Measurements from ENCODE around the gene LRP1B. TPM values are rescaled to one million over a fixed set of nuclear protein-coding genes. Genes with fewer than 3 reads are reported as not detected.

LRP1B gene
- total RNA-seq, 1 experiment from 2014 or later = 0.52 TPM

DNA sequence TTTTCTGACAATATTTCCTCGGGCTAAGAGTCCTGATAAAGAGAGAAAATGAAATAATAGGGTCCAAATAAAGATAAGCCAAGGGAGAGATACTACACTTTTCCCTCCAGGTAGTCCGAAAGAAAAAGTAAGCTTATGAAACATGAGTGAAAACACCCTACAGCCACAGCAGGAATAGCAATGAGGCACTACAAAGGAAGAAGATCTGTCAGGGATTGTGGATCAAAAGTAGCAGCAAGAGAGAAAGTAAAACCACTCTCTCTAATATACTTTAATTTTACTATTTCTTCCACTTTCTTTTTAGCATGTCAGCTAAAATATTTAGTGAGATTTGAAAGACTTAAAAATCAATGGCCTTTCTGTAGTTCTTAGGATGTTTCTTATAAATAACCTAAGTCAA lies 1601.8 kb downstream of the LRP1B start (continued):
- TF ChIP-seq, protein P1, sequence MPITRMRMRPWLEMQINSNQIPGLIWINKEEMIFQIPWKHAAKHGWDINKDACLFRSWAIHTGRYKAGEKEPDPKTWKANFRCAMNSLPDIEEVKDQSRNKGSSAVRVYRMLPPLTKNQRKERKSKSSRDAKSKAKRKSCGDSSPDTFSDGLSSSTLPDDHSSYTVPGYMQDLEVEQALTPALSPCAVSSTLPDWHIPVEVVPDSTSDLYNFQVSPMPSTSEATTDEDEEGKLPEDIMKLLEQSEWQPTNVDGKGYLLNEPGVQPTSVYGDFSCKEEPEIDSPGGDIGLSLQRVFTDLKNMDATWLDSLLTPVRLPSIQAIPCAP (CRISPR knock-in tag; IDR thresholded peaks at IDR 0.05) = no peak
- TF ChIP-seq GABPB1 (CRISPR knock-in tag; IDR thresholded peaks at IDR 0.05) = no peak
- TF ChIP-seq ZNF396 (CRISPR knock-in tag; IDR thresholded peaks at IDR 0.05; ENCODE audit: borderline replicate concordance) = no peak
- TF ChIP-seq RELA (CRISPR knock-in tag; IDR thresholded peaks at IDR 0.05; ENCODE audit: borderline replicate concordance) = no peak
- TF ChIP-seq NFATC4 (CRISPR knock-in tag; IDR thresholded peaks at IDR 0.05) = no peak

DNA sequence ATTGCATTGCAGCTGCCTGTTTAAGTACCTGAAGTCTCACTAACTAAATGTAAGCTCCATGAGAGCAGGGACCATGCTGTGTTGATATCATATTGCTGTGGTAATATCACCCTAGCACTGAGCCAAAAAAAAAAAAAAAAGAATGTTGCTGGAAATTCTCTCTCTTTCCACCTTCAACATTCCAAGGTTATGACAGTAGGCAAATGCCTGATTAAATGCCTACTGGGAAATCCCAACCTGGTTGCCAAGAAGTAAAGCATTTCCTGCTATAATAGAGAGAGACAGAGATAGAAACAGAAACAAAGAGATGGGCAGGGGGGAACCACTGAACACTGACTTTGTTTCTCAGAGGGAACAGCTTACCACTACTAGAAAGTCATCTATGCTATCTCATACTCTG lies 1604.2 kb downstream of the LRP1B start:
- no peak overlapping the region for H3K4me3 Mint-ChIP-seq
- no peaks in the 10 kb centered on the region for H3K36me3 Mint-ChIP-seq
- no peaks in the 10 kb centered on the region for H3K27me3 Mint-ChIP-seq (ENCODE audit: low read depth)
- ChIA-PET POLR2A (no interaction called here), CTCF (interaction anchor here (0.7 kb wide), 1 partner anchor 21 kb away, joined by 3 read pairs; no protein-coding TSS in a partner anchor)
- no peak for TF ChIP-seq RELA (CRISPR knock-in tag; IDR thresholded peaks at IDR 0.05; ENCODE audit: borderline replicate concordance)
- TF ChIP-seq, protein P2, sequence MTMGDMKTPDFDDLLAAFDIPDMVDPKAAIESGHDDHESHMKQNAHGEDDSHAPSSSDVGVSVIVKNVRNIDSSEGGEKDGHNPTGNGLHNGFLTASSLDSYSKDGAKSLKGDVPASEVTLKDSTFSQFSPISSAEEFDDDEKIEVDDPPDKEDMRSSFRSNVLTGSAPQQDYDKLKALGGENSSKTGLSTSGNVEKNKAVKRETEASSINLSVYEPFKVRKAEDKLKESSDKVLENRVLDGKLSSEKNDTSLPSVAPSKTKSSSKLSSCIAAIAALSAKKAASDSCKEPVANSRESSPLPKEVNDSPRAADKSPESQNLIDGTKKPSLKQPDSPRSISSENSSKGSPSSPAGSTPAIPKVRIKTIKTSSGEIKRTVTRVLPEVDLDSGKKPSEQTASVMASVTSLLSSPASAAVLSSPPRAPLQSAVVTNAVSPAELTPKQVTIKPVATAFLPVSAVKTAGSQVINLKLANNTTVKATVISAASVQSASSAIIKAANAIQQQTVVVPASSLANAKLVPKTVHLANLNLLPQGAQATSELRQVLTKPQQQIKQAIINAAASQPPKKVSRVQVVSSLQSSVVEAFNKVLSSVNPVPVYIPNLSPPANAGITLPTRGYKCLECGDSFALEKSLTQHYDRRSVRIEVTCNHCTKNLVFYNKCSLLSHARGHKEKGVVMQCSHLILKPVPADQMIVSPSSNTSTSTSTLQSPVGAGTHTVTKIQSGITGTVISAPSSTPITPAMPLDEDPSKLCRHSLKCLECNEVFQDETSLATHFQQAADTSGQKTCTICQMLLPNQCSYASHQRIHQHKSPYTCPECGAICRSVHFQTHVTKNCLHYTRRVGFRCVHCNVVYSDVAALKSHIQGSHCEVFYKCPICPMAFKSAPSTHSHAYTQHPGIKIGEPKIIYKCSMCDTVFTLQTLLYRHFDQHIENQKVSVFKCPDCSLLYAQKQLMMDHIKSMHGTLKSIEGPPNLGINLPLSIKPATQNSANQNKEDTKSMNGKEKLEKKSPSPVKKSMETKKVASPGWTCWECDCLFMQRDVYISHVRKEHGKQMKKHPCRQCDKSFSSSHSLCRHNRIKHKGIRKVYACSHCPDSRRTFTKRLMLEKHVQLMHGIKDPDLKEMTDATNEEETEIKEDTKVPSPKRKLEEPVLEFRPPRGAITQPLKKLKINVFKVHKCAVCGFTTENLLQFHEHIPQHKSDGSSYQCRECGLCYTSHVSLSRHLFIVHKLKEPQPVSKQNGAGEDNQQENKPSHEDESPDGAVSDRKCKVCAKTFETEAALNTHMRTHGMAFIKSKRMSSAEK (CRISPR knock-in tag; IDR thresholded peaks at IDR 0.05; ENCODE audit: borderline replicate concordance) = no peak
- TF ChIP-seq, protein P3, sequence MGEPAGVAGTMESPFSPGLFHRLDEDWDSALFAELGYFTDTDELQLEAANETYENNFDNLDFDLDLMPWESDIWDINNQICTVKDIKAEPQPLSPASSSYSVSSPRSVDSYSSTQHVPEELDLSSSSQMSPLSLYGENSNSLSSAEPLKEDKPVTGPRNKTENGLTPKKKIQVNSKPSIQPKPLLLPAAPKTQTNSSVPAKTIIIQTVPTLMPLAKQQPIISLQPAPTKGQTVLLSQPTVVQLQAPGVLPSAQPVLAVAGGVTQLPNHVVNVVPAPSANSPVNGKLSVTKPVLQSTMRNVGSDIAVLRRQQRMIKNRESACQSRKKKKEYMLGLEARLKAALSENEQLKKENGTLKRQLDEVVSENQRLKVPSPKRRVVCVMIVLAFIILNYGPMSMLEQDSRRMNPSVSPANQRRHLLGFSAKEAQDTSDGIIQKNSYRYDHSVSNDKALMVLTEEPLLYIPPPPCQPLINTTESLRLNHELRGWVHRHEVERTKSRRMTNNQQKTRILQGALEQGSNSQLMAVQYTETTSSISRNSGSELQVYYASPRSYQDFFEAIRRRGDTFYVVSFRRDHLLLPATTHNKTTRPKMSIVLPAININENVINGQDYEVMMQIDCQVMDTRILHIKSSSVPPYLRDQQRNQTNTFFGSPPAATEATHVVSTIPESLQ (CRISPR knock-in tag; IDR thresholded peaks at IDR 0.05) = no peak
- TF ChIP-seq, protein P4, sequence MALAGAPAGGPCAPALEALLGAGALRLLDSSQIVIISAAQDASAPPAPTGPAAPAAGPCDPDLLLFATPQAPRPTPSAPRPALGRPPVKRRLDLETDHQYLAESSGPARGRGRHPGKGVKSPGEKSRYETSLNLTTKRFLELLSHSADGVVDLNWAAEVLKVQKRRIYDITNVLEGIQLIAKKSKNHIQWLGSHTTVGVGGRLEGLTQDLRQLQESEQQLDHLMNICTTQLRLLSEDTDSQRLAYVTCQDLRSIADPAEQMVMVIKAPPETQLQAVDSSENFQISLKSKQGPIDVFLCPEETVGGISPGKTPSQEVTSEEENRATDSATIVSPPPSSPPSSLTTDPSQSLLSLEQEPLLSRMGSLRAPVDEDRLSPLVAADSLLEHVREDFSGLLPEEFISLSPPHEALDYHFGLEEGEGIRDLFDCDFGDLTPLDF (CRISPR knock-in tag; IDR thresholded peaks at IDR 0.05) = no peak
- TF ChIP-seq GABPB1 (CRISPR knock-in tag; IDR thresholded peaks at IDR 0.05) = no peak
- TF ChIP-seq, protein P5, sequence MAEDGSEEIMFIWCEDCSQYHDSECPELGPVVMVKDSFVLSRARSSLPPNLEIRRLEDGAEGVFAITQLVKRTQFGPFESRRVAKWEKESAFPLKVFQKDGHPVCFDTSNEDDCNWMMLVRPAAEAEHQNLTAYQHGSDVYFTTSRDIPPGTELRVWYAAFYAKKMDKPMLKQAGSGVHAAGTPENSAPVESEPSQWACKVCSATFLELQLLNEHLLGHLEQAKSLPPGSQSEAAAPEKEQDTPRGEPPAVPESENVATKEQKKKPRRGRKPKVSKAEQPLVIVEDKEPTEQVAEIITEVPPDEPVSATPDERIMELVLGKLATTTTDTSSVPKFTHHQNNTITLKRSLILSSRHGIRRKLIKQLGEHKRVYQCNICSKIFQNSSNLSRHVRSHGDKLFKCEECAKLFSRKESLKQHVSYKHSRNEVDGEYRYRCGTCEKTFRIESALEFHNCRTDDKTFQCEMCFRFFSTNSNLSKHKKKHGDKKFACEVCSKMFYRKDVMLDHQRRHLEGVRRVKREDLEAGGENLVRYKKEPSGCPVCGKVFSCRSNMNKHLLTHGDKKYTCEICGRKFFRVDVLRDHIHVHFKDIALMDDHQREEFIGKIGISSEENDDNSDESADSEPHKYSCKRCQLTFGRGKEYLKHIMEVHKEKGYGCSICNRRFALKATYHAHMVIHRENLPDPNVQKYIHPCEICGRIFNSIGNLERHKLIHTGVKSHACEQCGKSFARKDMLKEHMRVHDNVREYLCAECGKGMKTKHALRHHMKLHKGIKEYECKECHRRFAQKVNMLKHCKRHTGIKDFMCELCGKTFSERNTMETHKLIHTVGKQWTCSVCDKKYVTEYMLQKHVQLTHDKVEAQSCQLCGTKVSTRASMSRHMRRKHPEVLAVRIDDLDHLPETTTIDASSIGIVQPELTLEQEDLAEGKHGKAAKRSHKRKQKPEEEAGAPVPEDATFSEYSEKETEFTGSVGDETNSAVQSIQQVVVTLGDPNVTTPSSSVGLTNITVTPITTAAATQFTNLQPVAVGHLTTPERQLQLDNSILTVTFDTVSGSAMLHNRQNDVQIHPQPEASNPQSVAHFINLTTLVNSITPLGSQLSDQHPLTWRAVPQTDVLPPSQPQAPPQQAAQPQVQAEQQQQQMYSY (CRISPR knock-in tag; IDR thresholded peaks at IDR 0.05) = no peak
- H3K27ac Mint-ChIP-seq = no peak overlapping the region
- DNase-seq (ENCODE audit: low spot score) = no peak
- no peaks in the 10 kb centered on the region for H3K4me1 Mint-ChIP-seq
- ATAC-seq = no peak
- no peaks in the 10 kb centered on the region for H3K9me3 Mint-ChIP-seq

DNA sequence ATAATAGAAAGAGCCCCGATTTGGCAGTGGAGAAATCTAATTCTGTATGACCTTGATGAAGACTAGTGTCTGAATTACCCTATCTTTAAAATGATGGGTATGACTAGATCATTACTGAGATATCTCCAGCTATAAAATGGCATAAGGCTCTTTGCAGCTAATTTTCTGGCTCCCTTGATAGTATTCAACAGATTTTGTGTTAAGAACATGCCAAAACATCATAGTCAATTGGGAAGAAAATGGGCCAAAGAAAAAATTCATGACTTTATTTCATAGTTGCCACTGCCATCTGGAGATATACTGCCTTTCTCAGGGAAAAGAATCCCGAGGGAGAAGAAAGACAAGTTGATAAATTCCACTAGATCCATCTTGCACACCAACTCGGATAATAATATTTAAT lies 1618.7 kb downstream of the LRP1B start:
- H3K9me3 Mint-ChIP-seq = no peaks in the 10 kb centered on the region; the same call in 1 of the 2 replicates
- H3K27me3 Mint-ChIP-seq (ENCODE audit: low read depth) = no peaks in the 10 kb centered on the region
- 0 out of 2 replicates have a peak, but pooled peaks cover 4% of the 10 kb centered on the region for H3K4me1 Mint-ChIP-seq
- ChIA-PET POLR2A (no interaction called here), CTCF (no interaction called here)
- H3K27ac Mint-ChIP-seq = no peak overlapping the region
- no peaks in the 10 kb centered on the region for H3K36me3 Mint-ChIP-seq
- TF ChIP-seq, protein P6, sequence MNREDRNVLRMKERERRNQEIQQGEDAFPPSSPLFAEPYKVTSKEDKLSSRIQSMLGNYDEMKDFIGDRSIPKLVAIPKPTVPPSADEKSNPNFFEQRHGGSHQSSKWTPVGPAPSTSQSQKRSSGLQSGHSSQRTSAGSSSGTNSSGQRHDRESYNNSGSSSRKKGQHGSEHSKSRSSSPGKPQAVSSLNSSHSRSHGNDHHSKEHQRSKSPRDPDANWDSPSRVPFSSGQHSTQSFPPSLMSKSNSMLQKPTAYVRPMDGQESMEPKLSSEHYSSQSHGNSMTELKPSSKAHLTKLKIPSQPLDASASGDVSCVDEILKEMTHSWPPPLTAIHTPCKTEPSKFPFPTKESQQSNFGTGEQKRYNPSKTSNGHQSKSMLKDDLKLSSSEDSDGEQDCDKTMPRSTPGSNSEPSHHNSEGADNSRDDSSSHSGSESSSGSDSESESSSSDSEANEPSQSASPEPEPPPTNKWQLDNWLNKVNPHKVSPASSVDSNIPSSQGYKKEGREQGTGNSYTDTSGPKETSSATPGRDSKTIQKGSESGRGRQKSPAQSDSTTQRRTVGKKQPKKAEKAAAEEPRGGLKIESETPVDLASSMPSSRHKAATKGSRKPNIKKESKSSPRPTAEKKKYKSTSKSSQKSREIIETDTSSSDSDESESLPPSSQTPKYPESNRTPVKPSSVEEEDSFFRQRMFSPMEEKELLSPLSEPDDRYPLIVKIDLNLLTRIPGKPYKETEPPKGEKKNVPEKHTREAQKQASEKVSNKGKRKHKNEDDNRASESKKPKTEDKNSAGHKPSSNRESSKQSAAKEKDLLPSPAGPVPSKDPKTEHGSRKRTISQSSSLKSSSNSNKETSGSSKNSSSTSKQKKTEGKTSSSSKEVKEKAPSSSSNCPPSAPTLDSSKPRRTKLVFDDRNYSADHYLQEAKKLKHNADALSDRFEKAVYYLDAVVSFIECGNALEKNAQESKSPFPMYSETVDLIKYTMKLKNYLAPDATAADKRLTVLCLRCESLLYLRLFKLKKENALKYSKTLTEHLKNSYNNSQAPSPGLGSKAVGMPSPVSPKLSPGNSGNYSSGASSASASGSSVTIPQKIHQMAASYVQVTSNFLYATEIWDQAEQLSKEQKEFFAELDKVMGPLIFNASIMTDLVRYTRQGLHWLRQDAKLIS (CRISPR knock-in tag; IDR thresholded peaks at IDR 0.05; ENCODE audit: borderline replicate concordance) = no peak
- TF ChIP-seq, protein P7, sequence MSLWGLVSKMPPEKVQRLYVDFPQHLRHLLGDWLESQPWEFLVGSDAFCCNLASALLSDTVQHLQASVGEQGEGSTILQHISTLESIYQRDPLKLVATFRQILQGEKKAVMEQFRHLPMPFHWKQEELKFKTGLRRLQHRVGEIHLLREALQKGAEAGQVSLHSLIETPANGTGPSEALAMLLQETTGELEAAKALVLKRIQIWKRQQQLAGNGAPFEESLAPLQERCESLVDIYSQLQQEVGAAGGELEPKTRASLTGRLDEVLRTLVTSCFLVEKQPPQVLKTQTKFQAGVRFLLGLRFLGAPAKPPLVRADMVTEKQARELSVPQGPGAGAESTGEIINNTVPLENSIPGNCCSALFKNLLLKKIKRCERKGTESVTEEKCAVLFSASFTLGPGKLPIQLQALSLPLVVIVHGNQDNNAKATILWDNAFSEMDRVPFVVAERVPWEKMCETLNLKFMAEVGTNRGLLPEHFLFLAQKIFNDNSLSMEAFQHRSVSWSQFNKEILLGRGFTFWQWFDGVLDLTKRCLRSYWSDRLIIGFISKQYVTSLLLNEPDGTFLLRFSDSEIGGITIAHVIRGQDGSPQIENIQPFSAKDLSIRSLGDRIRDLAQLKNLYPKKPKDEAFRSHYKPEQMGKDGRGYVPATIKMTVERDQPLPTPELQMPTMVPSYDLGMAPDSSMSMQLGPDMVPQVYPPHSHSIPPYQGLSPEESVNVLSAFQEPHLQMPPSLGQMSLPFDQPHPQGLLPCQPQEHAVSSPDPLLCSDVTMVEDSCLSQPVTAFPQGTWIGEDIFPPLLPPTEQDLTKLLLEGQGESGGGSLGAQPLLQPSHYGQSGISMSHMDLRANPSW (CRISPR knock-in tag; conservative IDR thresholded peaks at IDR 0.05; ENCODE audit: low read depth) = no peak
- no peak overlapping the region for H3K4me3 Mint-ChIP-seq
- no peak for DNase-seq (ENCODE audit: low spot score)
- no peak for ATAC-seq

All from WTC11 (cell line).